ENCODE results near the gene ABTB1.
"Not testable (repeated sequence)": the region's sequence is repeated elsewhere in the genome, so short reads cannot be mapped to it uniquely, and the experiment has no call there.

Gene ABTB1

DNA sequence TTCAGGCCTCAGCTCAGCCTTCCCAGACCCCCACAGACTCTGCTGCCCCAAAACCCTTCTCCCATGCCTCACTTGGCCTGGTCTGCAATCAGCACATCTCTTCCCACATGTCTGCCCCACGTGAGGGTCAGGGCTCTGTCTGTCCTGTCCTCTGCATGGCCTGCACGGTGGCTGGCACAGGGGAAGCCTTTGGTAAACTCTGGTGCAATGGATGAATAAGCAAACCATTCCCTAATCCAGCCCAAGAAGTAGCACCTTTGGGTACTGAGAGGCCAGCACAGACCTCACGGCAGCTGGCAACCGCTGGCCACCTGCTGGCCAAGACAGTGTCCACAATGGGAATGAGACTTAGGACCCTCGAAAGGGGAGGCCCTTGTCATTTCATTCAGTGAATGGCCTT is 27.7 kb downstream of the ABTB1 start:
- H3K27me3 Mint-ChIP-seq, result peaks cover 24 to 35% of the 10 kb centered on the region in 2 donors
- peaks cover 0 to 3% of the 10 kb centered on the region in 2 donors for H3K9me3 Mint-ChIP-seq
- no peak overlapping the region for H3K4me3 Mint-ChIP-seq
- H3K4me1 Mint-ChIP-seq (ENCODE audit: low read depth in 2 of 2), result peaks cover 3 to 4% of the 10 kb centered on the region in 2 donors
- DNase-seq, result no peak
- no peak for ATAC-seq (replicated peaks)
- no peak overlapping the region for H3K27ac Mint-ChIP-seq
- no peaks in the 10 kb centered on the region for H3K36me3 Mint-ChIP-seq (ENCODE audit: insufficient read depth)

DNA sequence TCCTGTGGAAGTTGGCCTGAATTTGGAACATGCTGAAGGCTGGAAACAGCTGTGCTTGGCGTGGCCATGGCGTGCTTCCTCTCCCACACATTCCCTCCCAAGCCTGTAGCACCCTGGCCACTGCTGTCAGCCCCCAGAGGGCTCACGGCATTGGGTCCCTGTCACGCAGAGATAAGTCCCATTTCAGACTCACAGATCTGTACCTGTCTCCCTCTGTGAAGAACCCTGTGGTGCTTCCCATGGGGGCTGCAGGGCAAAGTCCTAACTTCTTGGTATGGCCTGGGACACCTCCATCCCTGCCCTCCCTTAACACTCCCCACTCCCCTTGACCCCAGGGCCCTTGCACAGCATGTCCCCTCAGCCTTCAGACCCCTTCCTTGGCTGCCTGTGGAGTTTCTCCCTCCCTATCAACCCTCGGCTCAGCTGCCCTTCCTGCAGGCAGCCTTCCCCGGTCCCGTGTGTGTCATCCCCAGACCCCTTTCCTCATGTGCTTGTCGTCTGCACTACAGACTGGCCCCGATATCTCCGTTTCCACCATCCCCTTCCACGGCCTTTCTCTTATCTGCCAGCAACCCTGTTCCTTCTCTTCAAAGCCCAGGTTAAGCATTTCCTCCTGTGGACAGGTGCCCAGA is 28.6 kb downstream of the ABTB1 start:
- no peak overlapping the region for H3K27ac Mint-ChIP-seq
- ATAC-seq (replicated peaks) (no peak), DNase-seq (no peak)
- no peaks in the 10 kb centered on the region for H3K36me3 Mint-ChIP-seq (ENCODE audit: insufficient read depth)
- peaks cover 0 to 3% of the 10 kb centered on the region in 2 donors for H3K9me3 Mint-ChIP-seq
- H3K4me3 Mint-ChIP-seq, result no peak overlapping the region
- peaks cover 24 to 35% of the 10 kb centered on the region in 2 donors for H3K27me3 Mint-ChIP-seq
- H3K4me1 Mint-ChIP-seq (ENCODE audit: low read depth in 2 of 2), result peaks cover 3 to 4% of the 10 kb centered on the region in 2 donors

DNA sequence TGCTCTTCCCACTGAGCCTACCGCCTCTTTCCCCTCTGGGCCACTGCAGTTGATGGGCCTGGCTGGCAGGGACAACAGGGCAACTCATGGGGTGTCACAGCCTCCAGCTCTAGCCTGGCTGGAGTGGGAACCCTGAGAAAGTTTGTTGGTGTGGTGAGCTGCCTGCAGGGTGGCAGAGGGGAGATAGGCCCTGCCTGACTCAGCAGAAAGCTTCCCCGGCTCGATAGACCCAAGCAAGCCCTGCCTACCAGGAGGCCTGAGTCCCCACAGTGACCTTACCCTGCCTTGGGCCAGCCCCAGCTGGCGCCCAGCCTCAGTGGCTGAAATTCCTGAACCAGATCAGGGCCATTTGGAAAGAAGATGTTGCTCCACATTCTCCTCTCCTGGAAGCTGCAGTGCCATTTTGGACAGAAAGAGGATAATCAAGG is 29.4 kb downstream of the ABTB1 start:
- H3K27me3 Mint-ChIP-seq, result peaks cover 24 to 35% of the 10 kb centered on the region in 2 donors
- no peaks in the 10 kb centered on the region for H3K36me3 Mint-ChIP-seq (ENCODE audit: insufficient read depth)
- no peak for ATAC-seq (replicated peaks)
- DNase-seq, result no peak
- H3K4me1 Mint-ChIP-seq (ENCODE audit: low read depth in 2 of 2), result peaks cover 3 to 4% of the 10 kb centered on the region in 2 donors
- H3K4me3 Mint-ChIP-seq, result no peak overlapping the region
- peaks cover 0 to 3% of the 10 kb centered on the region in 2 donors for H3K9me3 Mint-ChIP-seq
- H3K27ac Mint-ChIP-seq, result no peak overlapping the region

DNA sequence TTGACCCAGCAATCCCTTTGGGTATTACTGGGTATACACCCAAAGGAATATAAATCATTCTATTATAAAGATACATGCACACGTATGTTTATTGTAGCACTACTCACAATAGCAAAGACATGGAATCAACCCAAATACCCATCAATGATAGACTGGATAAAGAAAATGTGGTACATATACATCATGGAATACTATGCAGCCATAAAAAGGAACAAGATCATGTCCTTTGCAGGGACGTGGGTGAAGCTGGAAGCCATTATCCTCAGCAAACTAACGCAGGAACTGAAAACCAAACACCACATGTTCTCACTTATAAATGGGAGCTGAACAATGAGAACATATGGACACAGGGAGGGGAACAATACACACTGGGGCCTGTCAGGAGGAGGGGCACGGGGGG is 32.1 kb downstream of the ABTB1 start:
- H3K4me1 Mint-ChIP-seq (ENCODE audit: low read depth in 2 of 2); H3K36me3 Mint-ChIP-seq (ENCODE audit: insufficient read depth); H3K4me3 Mint-ChIP-seq; H3K27ac Mint-ChIP-seq; ATAC-seq (replicated peaks); H3K9me3 Mint-ChIP-seq; DNase-seq: not testable (repeated sequence)
- peaks cover 24 to 35% of the 10 kb centered on the region in 2 donors for H3K27me3 Mint-ChIP-seq

DNA sequence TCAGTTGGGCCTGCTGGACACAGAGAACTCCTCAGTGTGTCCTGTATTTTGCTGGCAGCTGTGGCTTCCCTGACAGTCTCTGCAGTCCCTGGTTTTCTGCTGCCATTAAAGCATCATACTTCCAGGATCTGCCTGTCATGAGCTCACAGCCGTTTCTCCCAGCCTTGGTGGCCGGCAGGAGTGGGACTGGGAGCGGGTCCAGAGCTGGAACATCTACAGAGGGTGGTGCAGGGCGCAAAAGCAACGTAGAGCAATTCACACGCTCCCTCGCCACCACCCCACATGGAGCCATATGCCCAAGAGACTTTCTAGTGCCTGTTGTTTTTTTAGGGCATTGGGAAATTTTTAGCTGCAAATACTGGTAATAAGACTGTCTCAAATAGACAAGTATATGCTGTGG is 33.6 kb downstream of the ABTB1 start:
- DNase-seq, result no peak
- no peak for ATAC-seq (replicated peaks)
- no peak overlapping the region for H3K27ac Mint-ChIP-seq
- no peaks in the 10 kb centered on the region for H3K4me1 Mint-ChIP-seq (ENCODE audit: low read depth in 2 of 2)
- H3K4me3 Mint-ChIP-seq, result no peak overlapping the region
- H3K36me3 Mint-ChIP-seq (ENCODE audit: insufficient read depth), result no peaks in the 10 kb centered on the region
- H3K9me3 Mint-ChIP-seq, result peaks cover 0 to 3% of the 10 kb centered on the region in 2 donors
- H3K27me3 Mint-ChIP-seq, result peaks cover 24 to 33% of the 10 kb centered on the region in 2 donors

DNA sequence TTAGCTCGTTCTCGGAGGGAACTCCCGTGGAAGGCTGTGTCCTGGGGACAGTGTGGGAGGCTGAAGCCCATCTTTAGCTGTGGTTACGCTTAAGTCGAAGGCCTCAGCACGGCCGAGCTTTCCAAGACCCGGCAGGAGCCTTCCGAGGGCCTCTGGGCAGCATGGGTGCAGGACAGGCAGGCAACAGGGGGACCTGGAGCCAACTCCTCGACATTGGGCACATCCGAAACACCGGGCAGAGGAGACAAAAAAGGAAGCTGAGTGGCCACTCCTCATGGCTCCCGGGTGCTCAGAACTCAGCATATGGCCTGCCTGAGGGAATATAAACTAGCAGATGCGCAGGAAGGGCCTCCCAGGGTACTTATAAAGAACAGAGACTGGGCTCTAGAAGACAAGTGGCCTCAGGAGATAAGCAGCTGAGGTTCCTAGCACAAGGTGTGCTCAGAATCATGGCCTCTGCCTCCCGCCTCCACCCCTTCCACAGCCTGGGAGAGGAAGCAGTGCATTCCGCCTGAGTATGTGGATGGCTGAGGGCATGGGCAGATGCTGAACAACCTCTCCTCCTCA is 34.1 kb downstream of the ABTB1 start:
- DNase-seq (no peak), ATAC-seq (replicated peaks) (no peak)
- Mint-ChIP-seq H3K9me3 (peaks cover 0 to 3% of the 10 kb centered on the region in 2 donors), H3K27me3 (peaks cover 19 to 27% of the 10 kb centered on the region in 2 donors), H3K4me1 (ENCODE audit: low read depth in 2 of 2) (no peaks in the 10 kb centered on the region), H3K36me3 (ENCODE audit: insufficient read depth) (no peaks in the 10 kb centered on the region), H3K4me3 (no peak overlapping the region), H3K27ac (no peak overlapping the region)

DNA sequence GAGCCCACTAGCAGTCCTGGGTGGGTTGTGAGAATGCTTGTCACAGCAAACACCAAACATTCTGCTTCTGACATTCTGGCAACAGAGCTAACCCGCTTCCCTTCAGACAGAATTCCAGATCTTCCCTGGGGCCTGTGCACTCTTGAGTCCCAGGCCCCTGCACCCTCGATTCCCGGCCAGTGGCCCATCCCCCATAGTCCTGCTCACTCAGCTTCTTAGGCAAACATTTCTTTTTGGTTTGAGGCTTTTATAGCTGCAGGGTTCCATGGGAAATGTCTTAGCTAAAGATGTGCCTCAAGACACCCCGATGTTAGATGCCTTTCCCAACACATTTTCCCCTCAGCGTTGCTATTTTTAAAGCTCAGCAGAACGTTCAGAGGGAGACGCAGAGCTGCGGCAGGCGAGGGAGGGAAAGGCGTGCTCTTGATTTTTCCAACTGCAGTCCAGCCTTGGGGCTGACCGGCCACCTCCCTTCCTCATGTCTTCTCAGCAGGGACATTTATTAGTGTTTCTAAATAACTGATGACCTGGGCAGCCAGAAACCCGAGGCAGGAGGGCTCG is 35.2 kb downstream of the ABTB1 start:
- H3K27me3 Mint-ChIP-seq, result peaks cover 18 to 29% of the 10 kb centered on the region in 2 donors
- no peak overlapping the region for H3K27ac Mint-ChIP-seq
- ATAC-seq (replicated peaks), result no peak
- peaks cover 0 to 3% of the 10 kb centered on the region in 2 donors for H3K9me3 Mint-ChIP-seq
- no peaks in the 10 kb centered on the region for H3K4me1 Mint-ChIP-seq (ENCODE audit: low read depth in 2 of 2)
- H3K4me3 Mint-ChIP-seq, result no peak overlapping the region
- no peak for DNase-seq
- H3K36me3 Mint-ChIP-seq (ENCODE audit: insufficient read depth), result no peaks in the 10 kb centered on the region

DNA sequence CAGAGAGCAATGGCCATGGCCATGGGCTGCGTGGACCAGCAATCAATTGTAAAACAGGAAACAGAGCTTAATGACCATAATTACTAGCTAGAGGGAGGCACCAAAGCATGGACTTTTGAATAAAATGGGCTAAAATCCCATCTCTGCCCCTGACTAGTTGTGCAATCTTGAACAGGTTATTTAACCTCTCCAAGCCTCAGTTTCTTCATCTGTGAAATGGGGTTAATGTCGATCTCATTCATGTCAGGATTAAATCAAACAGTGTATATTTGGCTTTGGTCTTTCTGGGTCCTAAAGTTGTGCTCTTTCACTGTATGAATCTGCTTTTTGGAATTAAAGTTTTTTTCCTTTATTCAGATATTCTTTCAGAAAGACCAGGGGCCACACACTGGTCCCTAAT is 36.1 kb downstream of the ABTB1 start:
- H3K27ac Mint-ChIP-seq, result no peak overlapping the region
- no peak overlapping the region for H3K4me3 Mint-ChIP-seq
- H3K4me1 Mint-ChIP-seq (ENCODE audit: low read depth in 2 of 2), result no peaks in the 10 kb centered on the region
- no peaks in the 10 kb centered on the region for H3K36me3 Mint-ChIP-seq (ENCODE audit: insufficient read depth)
- no peaks in the 10 kb centered on the region for H3K9me3 Mint-ChIP-seq
- H3K27me3 Mint-ChIP-seq, result peaks cover 9 to 23% of the 10 kb centered on the region in 2 donors
- DNase-seq, result no peak
- ATAC-seq (replicated peaks), result no peak

DNA sequence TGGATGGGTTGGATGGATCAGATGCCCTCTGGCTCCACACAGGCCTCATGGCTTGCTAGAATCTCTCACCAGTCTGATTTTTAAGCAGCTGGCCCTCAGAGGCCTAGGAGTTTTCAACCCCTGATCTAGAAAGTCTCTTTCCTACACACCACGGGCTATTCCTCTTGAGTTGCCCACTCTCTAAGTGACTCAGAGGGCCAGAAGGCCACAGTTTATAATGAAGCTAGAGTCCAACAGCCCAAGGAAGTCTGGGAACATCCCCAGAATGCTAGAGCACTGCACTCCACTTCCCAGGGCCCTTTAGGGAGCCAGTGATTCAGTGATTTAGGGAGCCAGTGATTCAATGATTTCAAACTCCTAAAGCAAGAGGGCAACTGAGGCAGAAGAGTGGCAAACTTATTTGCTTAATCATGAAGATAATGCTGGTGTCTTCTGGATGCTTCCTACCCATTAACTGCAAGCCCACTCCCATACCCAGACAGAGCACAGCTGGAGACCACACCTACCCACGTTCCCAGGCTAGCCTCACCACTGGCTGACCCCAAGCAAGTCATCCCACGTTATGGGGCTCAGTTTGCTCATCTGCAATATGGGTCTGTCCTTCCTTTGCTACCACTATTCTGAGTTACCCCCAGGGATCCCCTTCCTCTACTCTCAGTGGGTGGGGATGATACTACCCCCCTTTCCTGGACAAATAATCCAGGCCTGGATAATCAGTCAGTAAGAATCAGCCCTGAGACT is 36.7 kb downstream of the ABTB1 start:
- Mint-ChIP-seq H3K4me1 (ENCODE audit: low read depth in 2 of 2) (no peaks in the 10 kb centered on the region), H3K27ac (no peak overlapping the region), H3K27me3 (peaks cover 2 to 23% of the 10 kb centered on the region in 2 donors), H3K36me3 (ENCODE audit: insufficient read depth) (no peaks in the 10 kb centered on the region), H3K4me3 (no peak overlapping the region), H3K9me3 (no peaks in the 10 kb centered on the region)
- no peak for DNase-seq
- ATAC-seq (replicated peaks), result no peak

DNA sequence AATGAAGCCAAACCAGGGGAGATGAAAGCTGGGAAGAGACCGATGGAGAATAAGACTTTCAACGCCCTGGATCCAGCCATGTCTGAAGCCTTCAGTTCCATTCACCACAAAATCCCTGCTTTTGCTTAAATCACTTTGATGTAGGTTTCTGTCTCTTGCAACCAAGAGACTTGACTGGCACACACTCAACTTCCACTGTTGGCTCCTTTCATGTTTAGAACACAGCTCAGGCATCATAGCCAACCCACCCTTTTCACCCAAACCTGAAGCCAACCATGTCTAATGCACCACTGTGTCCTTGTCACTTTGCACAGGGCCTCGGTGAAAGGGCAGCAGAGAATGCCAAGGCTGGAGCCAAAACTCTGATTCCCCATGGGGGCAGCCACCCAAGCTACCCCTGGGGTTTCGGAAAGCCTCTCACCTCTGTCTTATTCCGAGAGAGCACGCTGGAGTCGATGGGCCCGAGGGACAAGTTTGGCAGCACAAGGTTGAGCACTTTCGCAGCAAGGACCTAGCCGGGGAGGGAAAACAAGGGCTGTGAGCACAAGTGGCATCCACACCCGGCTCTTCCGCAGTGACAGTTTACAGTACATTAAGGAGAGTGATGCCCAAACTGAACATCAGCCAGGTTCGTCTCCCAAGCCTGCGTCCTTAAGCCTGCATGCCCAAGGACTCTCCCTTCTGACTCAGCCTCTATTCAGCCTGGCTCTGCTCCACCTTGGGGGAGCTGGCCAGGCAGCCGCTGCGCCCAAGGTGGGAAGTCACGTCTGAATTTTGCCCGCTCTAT is 37.6 kb downstream of the ABTB1 start:
- Mint-ChIP-seq H3K36me3 (ENCODE audit: insufficient read depth) (no peaks in the 10 kb centered on the region), H3K4me1 (ENCODE audit: low read depth in 2 of 2) (no peaks in the 10 kb centered on the region), H3K27me3 (peaks cover 5 to 25% of the 10 kb centered on the region in 2 donors), H3K27ac (no peak overlapping the region), H3K4me3 (no peak overlapping the region), H3K9me3 (no peaks in the 10 kb centered on the region)
- ATAC-seq (replicated peaks), result no peak
- DNase-seq, result no peak

DNA sequence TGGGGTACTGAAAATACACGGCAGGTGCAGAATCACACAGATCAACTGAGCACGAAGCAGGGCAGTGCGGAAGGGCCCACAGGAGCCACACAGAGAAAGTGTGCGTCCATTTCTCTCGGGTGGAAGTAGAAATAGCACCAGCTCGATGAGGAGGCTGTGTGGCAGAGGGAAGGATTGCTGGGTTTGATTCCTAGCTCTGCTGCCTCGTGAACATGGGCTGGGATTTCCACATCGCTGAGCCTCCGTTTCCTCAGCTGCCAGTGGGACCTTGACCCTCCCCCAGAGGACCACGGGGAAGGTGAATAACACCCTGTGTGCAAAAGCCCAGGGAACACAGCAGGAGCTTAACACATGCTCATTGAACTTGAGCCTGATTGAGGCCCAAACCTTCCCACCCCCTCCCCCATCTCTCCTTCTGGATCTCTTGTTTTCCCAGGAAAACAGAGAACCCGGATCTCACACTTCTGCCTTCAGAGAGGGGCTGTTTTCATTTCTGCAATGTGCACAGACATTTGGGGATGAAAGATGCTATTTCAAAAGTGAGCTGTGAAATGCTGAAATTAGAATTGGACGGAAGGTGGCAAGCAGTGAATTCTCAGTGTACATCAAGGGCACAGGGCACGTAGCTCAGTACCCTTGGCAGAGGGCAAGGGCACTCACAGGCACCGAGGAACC is 38.4 kb downstream of the ABTB1 start:
- no peaks in the 10 kb centered on the region for H3K36me3 Mint-ChIP-seq (ENCODE audit: insufficient read depth)
- no peak overlapping the region for H3K4me3 Mint-ChIP-seq
- no peak overlapping the region for H3K27ac Mint-ChIP-seq
- H3K9me3 Mint-ChIP-seq, result no peaks in the 10 kb centered on the region
- H3K4me1 Mint-ChIP-seq (ENCODE audit: low read depth in 2 of 2), result no peaks in the 10 kb centered on the region
- ATAC-seq (replicated peaks) (no peak), DNase-seq (no peak)
- H3K27me3 Mint-ChIP-seq, result peaks cover 9 to 29% of the 10 kb centered on the region in 2 donors

DNA sequence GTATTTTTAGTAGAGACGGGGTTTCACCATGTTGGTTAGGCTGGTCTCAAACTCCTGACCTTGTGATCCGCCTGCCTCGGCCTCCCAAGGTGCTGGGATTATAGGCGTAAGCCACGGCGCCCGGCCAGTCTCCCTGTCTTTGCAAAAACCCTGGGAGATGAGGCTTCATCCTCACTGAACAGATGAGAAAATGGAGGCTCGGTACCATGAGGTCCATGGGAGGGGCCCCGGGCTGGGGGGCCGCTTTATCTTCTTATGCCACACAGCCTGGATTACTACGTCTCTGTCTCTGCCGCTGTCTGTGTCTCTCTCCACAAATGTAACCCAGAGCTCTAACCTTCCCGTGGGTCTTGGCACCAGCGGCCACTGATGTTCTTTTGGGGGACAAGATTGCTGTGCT is 39.1 kb downstream of the ABTB1 start:
- ATAC-seq (replicated peaks) (no peak), DNase-seq (no peak)
- Mint-ChIP-seq H3K9me3 (no peaks in the 10 kb centered on the region), H3K27ac (no peak overlapping the region), H3K4me3 (no peak overlapping the region), H3K36me3 (ENCODE audit: insufficient read depth) (no peaks in the 10 kb centered on the region), H3K27me3 (peaks cover 9 to 35% of the 10 kb centered on the region in 2 donors), H3K4me1 (ENCODE audit: low read depth in 2 of 2) (no peaks in the 10 kb centered on the region)

DNA sequence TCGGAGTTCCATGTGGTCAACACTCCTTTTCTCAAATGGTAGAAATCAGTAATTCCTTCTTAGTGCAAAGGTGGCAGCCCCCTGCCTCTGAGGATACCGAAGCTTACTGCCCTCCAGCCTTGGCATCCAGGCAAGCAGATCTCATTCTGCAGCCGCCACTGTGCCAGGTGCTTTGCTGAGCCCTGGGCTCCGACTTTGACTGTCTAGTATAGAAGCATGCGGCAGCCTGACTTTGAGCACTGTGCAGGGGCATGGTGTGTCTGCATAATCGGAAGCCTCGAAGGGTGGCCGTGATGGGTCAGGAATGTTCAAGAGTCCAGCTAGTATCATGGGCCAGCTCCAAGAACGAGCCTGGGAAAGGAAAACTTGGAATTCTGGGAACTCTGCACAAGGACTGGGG is 39.7 kb downstream of the ABTB1 start:
- ATAC-seq (replicated peaks) (no peak), DNase-seq (no peak)
- H3K36me3 Mint-ChIP-seq (ENCODE audit: insufficient read depth), result no peaks in the 10 kb centered on the region
- H3K27ac Mint-ChIP-seq, result no peak overlapping the region
- H3K9me3 Mint-ChIP-seq, result no peaks in the 10 kb centered on the region
- H3K4me3 Mint-ChIP-seq, result no peak overlapping the region
- no peaks in the 10 kb centered on the region for H3K4me1 Mint-ChIP-seq (ENCODE audit: low read depth in 2 of 2)
- H3K27me3 Mint-ChIP-seq, result peaks cover 9 to 39% of the 10 kb centered on the region in 2 donors
